OCI-LY1 (cell line): ENCODE results near the gene TMEM63B.

Experiments
- EZH2 ChIP-seq: fragments of 200-600 bp; sonication (generic), shearing (Covaris generic); IDR thresholded peaks from 2 replicates; pipeline ENCODE4 v1.8.0; 2017; ENCODE audit warnings: borderline replicate concordance, mixed run types, mild to moderate bottlenecking, antibody characterized with exemption, low read length, moderate library complexity, mixed read lengths
- TF ChIP-seq, protein P1 (sequence below): fragments of 200-600 bp; sonication (generic), shearing (Covaris generic); IDR thresholded peaks from 2 replicates; pipeline ENCODE4 v1.5.1; 2017; ENCODE audit warnings: mild to moderate bottlenecking, antibody characterized with exemption, low read length, moderate library complexity, mixed read lengths

DNA sequence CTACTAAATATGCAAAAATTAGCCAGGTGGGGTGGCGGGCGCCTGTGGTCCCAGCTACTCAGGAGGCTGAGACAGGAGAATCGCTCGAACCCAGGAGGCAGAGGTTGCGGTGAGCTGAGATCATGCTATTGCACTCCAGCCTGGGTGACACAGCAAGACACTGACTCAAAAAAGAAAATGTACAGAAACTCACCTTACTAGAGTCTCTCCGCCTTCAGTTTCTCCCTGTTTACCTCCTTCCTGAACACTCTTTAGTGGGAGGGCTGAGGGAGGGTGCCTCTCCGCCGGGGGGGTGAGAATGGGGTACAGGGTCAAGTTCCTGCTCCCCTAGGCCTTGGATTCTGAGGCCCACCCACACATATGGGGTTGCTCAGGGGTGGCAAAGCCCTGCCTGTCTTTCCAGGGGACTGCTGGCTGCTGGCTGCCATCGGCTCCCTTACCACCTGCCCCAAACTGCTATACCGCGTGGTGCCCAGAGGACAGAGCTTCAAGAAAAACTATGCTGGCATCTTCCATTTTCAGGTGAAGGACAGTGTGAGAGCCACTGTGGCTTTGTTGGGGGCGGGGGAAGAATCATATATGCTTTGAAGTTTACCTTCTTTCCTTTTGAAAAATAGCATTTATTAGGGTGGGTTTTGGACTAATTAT, 44.7 kb downstream of the TMEM63B start:
- TF ChIP-seq, protein P1, sequence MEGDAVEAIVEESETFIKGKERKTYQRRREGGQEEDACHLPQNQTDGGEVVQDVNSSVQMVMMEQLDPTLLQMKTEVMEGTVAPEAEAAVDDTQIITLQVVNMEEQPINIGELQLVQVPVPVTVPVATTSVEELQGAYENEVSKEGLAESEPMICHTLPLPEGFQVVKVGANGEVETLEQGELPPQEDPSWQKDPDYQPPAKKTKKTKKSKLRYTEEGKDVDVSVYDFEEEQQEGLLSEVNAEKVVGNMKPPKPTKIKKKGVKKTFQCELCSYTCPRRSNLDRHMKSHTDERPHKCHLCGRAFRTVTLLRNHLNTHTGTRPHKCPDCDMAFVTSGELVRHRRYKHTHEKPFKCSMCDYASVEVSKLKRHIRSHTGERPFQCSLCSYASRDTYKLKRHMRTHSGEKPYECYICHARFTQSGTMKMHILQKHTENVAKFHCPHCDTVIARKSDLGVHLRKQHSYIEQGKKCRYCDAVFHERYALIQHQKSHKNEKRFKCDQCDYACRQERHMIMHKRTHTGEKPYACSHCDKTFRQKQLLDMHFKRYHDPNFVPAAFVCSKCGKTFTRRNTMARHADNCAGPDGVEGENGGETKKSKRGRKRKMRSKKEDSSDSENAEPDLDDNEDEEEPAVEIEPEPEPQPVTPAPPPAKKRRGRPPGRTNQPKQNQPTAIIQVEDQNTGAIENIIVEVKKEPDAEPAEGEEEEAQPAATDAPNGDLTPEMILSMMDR = no peak
- TF ChIP-seq EZH2 = no peak
